Measurements from ENCODE around the gene EXOSC6.
"Not testable (repeated sequence)": the region's sequence is repeated elsewhere in the genome, so short reads cannot be mapped to it uniquely, and the experiment has no call there.

DNA sequence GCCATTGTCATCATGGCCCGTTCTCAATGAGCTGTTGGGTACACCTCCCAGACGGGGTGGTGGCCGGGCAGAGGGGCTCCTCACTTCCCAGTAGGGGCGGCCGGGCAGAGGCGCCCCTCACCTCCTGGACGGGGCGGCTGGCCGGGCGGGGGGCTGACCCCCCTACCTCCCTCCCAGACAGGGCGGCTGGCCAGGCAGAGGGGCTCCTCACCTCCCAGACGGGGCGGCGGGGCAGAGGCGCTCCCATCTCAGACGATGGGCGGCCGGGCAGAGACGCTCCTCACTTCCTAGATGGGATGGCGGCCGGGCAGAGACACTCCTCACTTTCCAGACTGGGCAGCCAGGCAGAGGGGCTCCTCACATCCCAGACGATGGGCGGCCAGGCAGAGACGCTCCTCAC is 27.1 kb downstream of the EXOSC6 start:
- TF ChIP-seq CTCF, POLR2A (IDR thresholded peaks at IDR 0.05): not testable (repeated sequence)
